ENCODE measurements around the gene MSH5.

- TF ChIP-seq POLR2A (IDR thresholded peaks at IDR 0.05; ENCODE audit: low read depth, low read length): no peak
- no peak for TF ChIP-seq POLR2AphosphoS5 (IDR thresholded peaks at IDR 0.05; ENCODE audit: low read depth, low read length)
- no peak for TF ChIP-seq TAF1 (IDR thresholded peaks at IDR 0.05; ENCODE audit: borderline replicate concordance, low read depth, low read length)
Observed at GRCh38 chr6:31720196-31720770, 19.5 kb upstream of the MSH5 start.
